ENCODE results near the gene OPHN1. TPM values are rescaled to one million over a fixed set of nuclear protein-coding genes. Genes with fewer than 3 reads are reported as not detected.

OPHN1 gene
- polyA plus RNA-seq, 3 donors = 0.20 to 0.82 (median 0.73) TPM

DNA sequence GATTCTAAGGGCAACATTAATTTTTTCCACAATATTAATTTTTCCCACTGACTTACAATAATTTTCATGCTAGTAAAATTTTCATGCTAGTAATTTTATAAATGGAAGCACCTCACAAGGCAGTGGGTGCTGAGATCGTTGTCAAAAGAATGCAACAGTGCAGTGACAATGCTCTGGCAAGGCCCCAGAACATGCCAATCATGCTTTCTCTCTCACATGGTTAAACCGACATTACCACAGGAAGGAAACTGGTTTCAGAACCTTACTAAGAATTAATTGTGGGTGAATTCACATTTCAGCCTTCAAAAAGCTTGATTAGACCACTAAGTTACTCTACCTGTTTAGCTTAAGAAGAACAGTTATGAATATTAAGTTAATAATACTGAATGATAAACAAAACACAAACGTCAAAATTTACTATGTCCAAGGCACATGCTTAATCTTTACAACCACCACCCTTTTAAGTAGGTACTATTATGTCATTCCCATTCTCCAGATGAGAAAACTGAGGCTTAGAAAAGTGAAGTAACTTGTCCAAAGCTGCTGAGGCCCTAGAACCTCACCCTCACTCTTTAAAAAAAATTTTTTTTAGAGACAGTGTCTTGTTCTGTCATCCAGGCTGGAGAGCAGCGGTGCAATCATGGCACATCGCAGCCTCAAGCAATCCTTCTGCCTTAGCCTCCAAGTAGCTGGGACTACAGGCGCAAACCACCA is 10.0 kb upstream of the OPHN1 start:
- Mint-ChIP-seq H3K9me3 (no peaks in the 10 kb centered on the region), H3K27ac (no peak overlapping the region), H3K36me3 (no peaks in the 10 kb centered on the region), H3K4me3 (no peak overlapping the region), H3K27me3 (ENCODE audit: low read depth in 3 of 3) (peaks cover 0 to 17% (median 4%) of the 10 kb centered on the region in 3 donors), H3K4me1 (peaks cover 9% of the 10 kb centered on the region)
- Histone ChIP-seq H3K9ac (ENCODE audit: insufficient read depth, low read length, poor library complexity, severe bottlenecking) (no peak overlapping the region), H3K27ac (ENCODE audit: low read depth in 1 of 2, low read length in 2 of 2) (no peak overlapping the region), H3K27me3 (ENCODE audit: control insufficient read depth in 2 of 2, insufficient read depth in 2 of 2, low read length in 2 of 2) (no peaks in the 10 kb centered on the region), H4K20me1 (ENCODE audit: insufficient read depth, low read length) (no peaks in the 10 kb centered on the region), H2AFZ (ENCODE audit: insufficient read depth, low read depth, low read length, poor library complexity, severe bottlenecking) (no peak overlapping the region), H3K4me2 (replicated peaks; ENCODE audit: extremely low read depth, low read length, poor library complexity, severe bottlenecking) (no peak overlapping the region), H3K4me3 (replicated peaks in 1 of 3; ENCODE audit: low read depth in 2 of 3, low read length in 3 of 3) (no peak overlapping the region), H3K9me3 (replicated peaks in 1 of 2; ENCODE audit: control insufficient read depth in 1 of 2, insufficient read depth in 1 of 2, low read length in 2 of 2) (no peaks in the 10 kb centered on the region), H3K79me2 (ENCODE audit: insufficient read depth, low read length) (no peaks in the 10 kb centered on the region), H3K36me3 (replicated peaks in 1 of 2; ENCODE audit: control insufficient read depth in 1 of 2, insufficient read depth in 2 of 2, low read length in 2 of 2) (no peaks in the 10 kb centered on the region), H3K4me1 (ENCODE audit: control insufficient read depth in 1 of 2, insufficient read depth in 2 of 2, low read length in 2 of 2) (peaks cover 0 to 8% of the 10 kb centered on the region in 2 donors)
- no peak for DNase-seq
- no CpG with 5 or more reads among the region's 6 CpGs for WGBS (ENCODE audit: insufficient coverage)
- intact Hi-C loops (cut with micrococcal nuclease) = no loop called here
- TF ChIP-seq, protein P1, sequence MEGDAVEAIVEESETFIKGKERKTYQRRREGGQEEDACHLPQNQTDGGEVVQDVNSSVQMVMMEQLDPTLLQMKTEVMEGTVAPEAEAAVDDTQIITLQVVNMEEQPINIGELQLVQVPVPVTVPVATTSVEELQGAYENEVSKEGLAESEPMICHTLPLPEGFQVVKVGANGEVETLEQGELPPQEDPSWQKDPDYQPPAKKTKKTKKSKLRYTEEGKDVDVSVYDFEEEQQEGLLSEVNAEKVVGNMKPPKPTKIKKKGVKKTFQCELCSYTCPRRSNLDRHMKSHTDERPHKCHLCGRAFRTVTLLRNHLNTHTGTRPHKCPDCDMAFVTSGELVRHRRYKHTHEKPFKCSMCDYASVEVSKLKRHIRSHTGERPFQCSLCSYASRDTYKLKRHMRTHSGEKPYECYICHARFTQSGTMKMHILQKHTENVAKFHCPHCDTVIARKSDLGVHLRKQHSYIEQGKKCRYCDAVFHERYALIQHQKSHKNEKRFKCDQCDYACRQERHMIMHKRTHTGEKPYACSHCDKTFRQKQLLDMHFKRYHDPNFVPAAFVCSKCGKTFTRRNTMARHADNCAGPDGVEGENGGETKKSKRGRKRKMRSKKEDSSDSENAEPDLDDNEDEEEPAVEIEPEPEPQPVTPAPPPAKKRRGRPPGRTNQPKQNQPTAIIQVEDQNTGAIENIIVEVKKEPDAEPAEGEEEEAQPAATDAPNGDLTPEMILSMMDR (IDR thresholded peaks at IDR 0.05) = no peak

DNA sequence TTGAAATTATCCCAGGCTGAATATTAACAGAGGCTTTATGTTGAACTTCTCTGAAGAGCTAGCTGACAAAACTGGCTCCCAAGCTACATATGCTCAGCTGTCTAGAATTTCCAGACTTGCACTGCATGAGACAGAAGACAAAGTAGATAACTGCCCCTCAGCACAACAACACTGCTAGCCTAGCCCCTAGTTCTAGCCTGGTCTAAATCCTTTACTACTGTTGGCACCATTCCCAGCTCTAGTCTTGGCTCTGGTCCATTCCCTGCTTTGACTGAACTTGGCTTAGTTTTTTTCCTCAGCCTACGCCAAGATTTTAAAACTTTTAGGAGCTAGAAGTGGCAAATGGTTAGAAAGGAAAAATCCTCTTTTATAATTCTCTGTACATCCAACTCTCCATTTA is 7.6 kb upstream of the OPHN1 start:
- WGBS (ENCODE audit: insufficient coverage) = no CpG with 5 or more reads among the region's 1 CpG
- Histone ChIP-seq H3K79me2 (ENCODE audit: insufficient read depth, low read length) (no peaks in the 10 kb centered on the region), H3K4me2 (replicated peaks; ENCODE audit: extremely low read depth, low read length, poor library complexity, severe bottlenecking) (no peak overlapping the region), H3K27me3 (ENCODE audit: control insufficient read depth in 2 of 2, insufficient read depth in 2 of 2, low read length in 2 of 2) (no peaks in the 10 kb centered on the region), H3K4me1 (ENCODE audit: control insufficient read depth in 1 of 2, insufficient read depth in 2 of 2, low read length in 2 of 2) (peaks cover 0 to 8% of the 10 kb centered on the region in 2 donors), H3K9ac (ENCODE audit: insufficient read depth, low read length, poor library complexity, severe bottlenecking) (no peak overlapping the region), H2AFZ (ENCODE audit: insufficient read depth, low read depth, low read length, poor library complexity, severe bottlenecking) (no peak overlapping the region), H3K9me3 (replicated peaks in 1 of 2; ENCODE audit: control insufficient read depth in 1 of 2, insufficient read depth in 1 of 2, low read length in 2 of 2) (no peaks in the 10 kb centered on the region), H3K36me3 (replicated peaks in 1 of 2; ENCODE audit: control insufficient read depth in 1 of 2, insufficient read depth in 2 of 2, low read length in 2 of 2) (no peaks in the 10 kb centered on the region), H3K4me3 (replicated peaks in 1 of 3; ENCODE audit: low read depth in 2 of 3, low read length in 3 of 3) (no peak overlapping the region), H3K27ac (ENCODE audit: low read depth in 1 of 2, low read length in 2 of 2) (no peak overlapping the region), H4K20me1 (ENCODE audit: insufficient read depth, low read length) (no peaks in the 10 kb centered on the region)
- H3K4me3 Mint-ChIP-seq = no peak overlapping the region
- H3K27ac Mint-ChIP-seq = no peak overlapping the region
- no peaks in the 10 kb centered on the region for H3K9me3 Mint-ChIP-seq
- no peaks in the 10 kb centered on the region for H3K36me3 Mint-ChIP-seq
- intact Hi-C loops (cut with micrococcal nuclease) = no loop called here
- no peak for DNase-seq
- peaks cover 3 to 11% (median 4%) of the 10 kb centered on the region in 3 donors for H3K27me3 Mint-ChIP-seq (ENCODE audit: low read depth in 3 of 3)
- peaks cover 9% of the 10 kb centered on the region for H3K4me1 Mint-ChIP-seq
- TF ChIP-seq, protein P1 (IDR thresholded peaks at IDR 0.05) = no peak

All from CD14-positive monocyte (primary cell).